HG02759 (cell line): ENCODE data around the gene PCDHB15.
"Not testable (repeated sequence)": the region's sequence is repeated elsewhere in the genome, so short reads cannot be mapped to it uniquely, and the experiment has no call there.

ENCODE experiments used
- ATAC-seq: cut with Tn5 transposase; IDR thresholded peaks from one replicate; pipeline ENCODE4 v1.9.1; 2021; ENCODE audit warnings: mild to moderate bottlenecking, moderate library complexity; ENCODE audit not compliant: unreplicated experiment

PCDHB15 gene

GRCh38 chr5:141245250-141245717, at the start of gene PCDHB15:
Gene PCDHB15 (plus strand): TSS chr5:141245395. CDS start chr5:141245579, 184 bp downstream.
- no peak for ATAC-seq

- ATAC-seq: no peak
Measured at GRCh38 chr5:141196363-141196762, 48.8 kb upstream of the PCDHB15 start.

GRCh38 chr5:141199359-141200235, 45.6 kb upstream of the PCDHB15 start, which contains the start of gene PCDHB11:
Gene PCDHB11 (plus strand): TSS chr5:141199627. CDS start chr5:141199775, 148 bp downstream.
- no peak for ATAC-seq

GRCh38 chr5:141201126-141201525, 44.1 kb upstream of the PCDHB15 start:
- ATAC-seq: not testable (repeated sequence)

GRCh38 chr5:141201646-141202045, 43.5 kb upstream of the PCDHB15 start:
- not testable (repeated sequence) for ATAC-seq

- ATAC-seq: no peak
Measured at GRCh38 chr5:141208478-141208877, 36.7 kb upstream of the PCDHB15 start, which contains the start of gene PCDHB12. Gene PCDHB12 (plus strand): TSS chr5:141208719. CDS start chr5:141208908, 189 bp downstream.

GRCh38 chr5:141210281-141210680, 34.9 kb upstream of the PCDHB15 start:
- ATAC-seq: not testable (repeated sequence)

GRCh38 chr5:141210849-141211248, 34.3 kb upstream of the PCDHB15 start:
- not testable (repeated sequence) for ATAC-seq

GRCh38 chr5:141213656-141214339, 31.4 kb upstream of the PCDHB15 start, which contains the start of gene PCDHB13:
Gene PCDHB13 (plus strand): TSS chr5:141213919. CDS start chr5:141214124, 205 bp downstream.
- not testable (repeated sequence) for ATAC-seq

- ATAC-seq: not testable (repeated sequence)
Measured at GRCh38 chr5:141214583-141214982, 30.6 kb upstream of the PCDHB15 start.

- ATAC-seq: not testable (repeated sequence)
Measured at GRCh38 chr5:141215504-141215903, 29.7 kb upstream of the PCDHB15 start.

GRCh38 chr5:141216035-141216434, 29.2 kb upstream of the PCDHB15 start:
- not testable (repeated sequence) for ATAC-seq

- no peak for ATAC-seq
Measured at GRCh38 chr5:141223112-141223783, 21.9 kb upstream of the PCDHB15 start, which contains the start of gene PCDHB14. Gene PCDHB14 (plus strand): TSS chr5:141223343. CDS start chr5:141223506, 163 bp downstream.

- ATAC-seq: not testable (repeated sequence)
Measured at GRCh38 chr5:141224844-141225243, 20.4 kb upstream of the PCDHB15 start.

GRCh38 chr5:141225421-141225820, 19.8 kb upstream of the PCDHB15 start:
- not testable (repeated sequence) for ATAC-seq

GRCh38 chr5:141234109-141234667, 11.0 kb upstream of the PCDHB15 start:
- no peak for ATAC-seq

GRCh38 chr5:141235922-141236321, 9.3 kb upstream of the PCDHB15 start:
- not testable (repeated sequence) for ATAC-seq

- ATAC-seq: no peak
Measured at GRCh38 chr5:141236516-141237313, 8.5 kb upstream of the PCDHB15 start.

GRCh38 chr5:141241496-141241895, 3.7 kb upstream of the PCDHB15 start:
- no peak for ATAC-seq
